ENCODE measurements around the gene RAD51B.
A peak's percentile ranks its signal among the peaks of the same experiment; 100 is the strongest.

RAD51B gene

GRCh38 chr14:67933266-67933665, 113.7 kb downstream of the RAD51B start:
- peaks cover 14% of the 10 kb centered on the region for H3K4me1 ChIP-seq (ENCODE audit: insufficient read depth, poor library complexity, severe bottlenecking)
- DNase-seq (ENCODE audit: low spot score) (no peak), ATAC-seq (ENCODE audit: low read depth) (no peak)
- no peaks in the 10 kb centered on the region for H3K27me3 ChIP-seq (ENCODE audit: insufficient read depth, poor library complexity, severe bottlenecking)
- no peak overlapping the region for H3K4me3 ChIP-seq (ENCODE audit: severe bottlenecking)
- no peak for TF ChIP-seq CTCF (IDR thresholded peaks at IDR 0.05; ENCODE audit: poor library complexity, severe bottlenecking)
- no peak overlapping the region for H3K27ac ChIP-seq (ENCODE audit: poor library complexity, severe bottlenecking)
- H3K36me3 ChIP-seq (ENCODE audit: low read depth): no peaks in the 10 kb centered on the region
- H3K9me3 ChIP-seq (ENCODE audit: severe bottlenecking): peaks cover 4% of the 10 kb centered on the region

- Histone ChIP-seq H3K27ac (ENCODE audit: poor library complexity, severe bottlenecking) (no peak overlapping the region), H3K9me3 (ENCODE audit: severe bottlenecking) (peaks cover 4% of the 10 kb centered on the region), H3K4me3 (ENCODE audit: severe bottlenecking) (no peak overlapping the region), H3K36me3 (ENCODE audit: low read depth) (no peaks in the 10 kb centered on the region), H3K4me1 (ENCODE audit: insufficient read depth, poor library complexity, severe bottlenecking) (peaks cover 14% of the 10 kb centered on the region), H3K27me3 (ENCODE audit: insufficient read depth, poor library complexity, severe bottlenecking) (no peaks in the 10 kb centered on the region)
- DNase-seq (ENCODE audit: low spot score): no peak
- ATAC-seq (ENCODE audit: low read depth): peak; percentile 96
- TF ChIP-seq CTCF (IDR thresholded peaks at IDR 0.05; ENCODE audit: poor library complexity, severe bottlenecking): peak; percentile 95
Measured at GRCh38 chr14:67934087-67934486, 114.5 kb downstream of the RAD51B start.

- ATAC-seq (ENCODE audit: low read depth) (no peak), DNase-seq (ENCODE audit: low spot score) (no peak)
- Histone ChIP-seq H3K27me3 (ENCODE audit: insufficient read depth, poor library complexity, severe bottlenecking) (no peaks in the 10 kb centered on the region), H3K9me3 (ENCODE audit: severe bottlenecking) (no peaks in the 10 kb centered on the region), H3K36me3 (ENCODE audit: low read depth) (no peaks in the 10 kb centered on the region), H3K4me1 (ENCODE audit: insufficient read depth, poor library complexity, severe bottlenecking) (peaks cover 14% of the 10 kb centered on the region), H3K27ac (ENCODE audit: poor library complexity, severe bottlenecking) (no peak overlapping the region), H3K4me3 (ENCODE audit: severe bottlenecking) (no peak overlapping the region)
- no peak for TF ChIP-seq CTCF (IDR thresholded peaks at IDR 0.05; ENCODE audit: poor library complexity, severe bottlenecking)
Measured at GRCh38 chr14:67934862-67935261, 115.3 kb downstream of the RAD51B start.

GRCh38 chr14:67935371-67935770, 115.8 kb downstream of the RAD51B start:
- ATAC-seq (ENCODE audit: low read depth) (no peak), DNase-seq (ENCODE audit: low spot score) (no peak)
- H3K27ac ChIP-seq (ENCODE audit: poor library complexity, severe bottlenecking): no peak overlapping the region
- no peaks in the 10 kb centered on the region for H3K27me3 ChIP-seq (ENCODE audit: insufficient read depth, poor library complexity, severe bottlenecking)
- no peak overlapping the region for H3K4me3 ChIP-seq (ENCODE audit: severe bottlenecking)
- H3K4me1 ChIP-seq (ENCODE audit: insufficient read depth, poor library complexity, severe bottlenecking): peaks cover 17% of the 10 kb centered on the region
- no peaks in the 10 kb centered on the region for H3K36me3 ChIP-seq (ENCODE audit: low read depth)
- H3K9me3 ChIP-seq (ENCODE audit: severe bottlenecking): no peaks in the 10 kb centered on the region
- no peak for TF ChIP-seq CTCF (IDR thresholded peaks at IDR 0.05; ENCODE audit: poor library complexity, severe bottlenecking)

GRCh38 chr14:67938071-67938470, 118.5 kb downstream of the RAD51B start:
- TF ChIP-seq CTCF (IDR thresholded peaks at IDR 0.05; ENCODE audit: poor library complexity, severe bottlenecking): no peak
- H3K9me3 ChIP-seq (ENCODE audit: severe bottlenecking): no peaks in the 10 kb centered on the region
- H3K27me3 ChIP-seq (ENCODE audit: insufficient read depth, poor library complexity, severe bottlenecking): no peaks in the 10 kb centered on the region
- no peaks in the 10 kb centered on the region for H3K36me3 ChIP-seq (ENCODE audit: low read depth)
- ATAC-seq (ENCODE audit: low read depth) (no peak), DNase-seq (ENCODE audit: low spot score) (no peak)
- H3K27ac ChIP-seq (ENCODE audit: poor library complexity, severe bottlenecking): no peak overlapping the region
- peaks cover 39% of the 10 kb centered on the region for H3K4me1 ChIP-seq (ENCODE audit: insufficient read depth, poor library complexity, severe bottlenecking)
- no peak overlapping the region for H3K4me3 ChIP-seq (ENCODE audit: severe bottlenecking)

Measured in RWPE2 (cell line).